Activated gamma-delta T cell treated with Interleukin-2 at 50 U/mL for 16 hours (primary cell): ENCODE data around the gene EVC.
"Not testable (repeated sequence)": the region's sequence is repeated elsewhere in the genome, so short reads cannot be mapped to it uniquely, and the experiment has no call there.

Experiments used
- DNase-seq: peaks from one replicate; pipeline ENCODE4 v3.0.0-alpha.2; 2020

Gene EVC

DNA sequence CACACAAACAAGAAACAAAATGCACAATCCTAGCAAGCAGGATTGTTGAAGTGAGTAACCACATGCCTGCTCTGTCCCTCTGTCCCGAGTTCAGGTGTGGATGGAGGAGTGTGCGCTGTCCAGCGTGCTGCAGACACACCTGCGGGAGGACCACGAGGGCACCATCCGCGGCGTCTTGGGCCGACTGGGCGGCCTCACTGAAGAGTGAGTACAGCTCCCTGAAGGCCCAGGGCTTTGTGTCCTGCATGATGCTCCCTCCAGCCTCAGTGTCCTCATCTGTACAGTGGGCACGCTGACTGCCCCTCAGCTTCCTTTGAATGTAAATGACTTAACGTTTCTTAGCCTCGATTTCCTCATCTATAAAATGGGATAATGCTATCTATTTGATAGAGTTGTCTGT, 82.5 kb downstream of the EVC start:
- no peak for DNase-seq

DNA sequence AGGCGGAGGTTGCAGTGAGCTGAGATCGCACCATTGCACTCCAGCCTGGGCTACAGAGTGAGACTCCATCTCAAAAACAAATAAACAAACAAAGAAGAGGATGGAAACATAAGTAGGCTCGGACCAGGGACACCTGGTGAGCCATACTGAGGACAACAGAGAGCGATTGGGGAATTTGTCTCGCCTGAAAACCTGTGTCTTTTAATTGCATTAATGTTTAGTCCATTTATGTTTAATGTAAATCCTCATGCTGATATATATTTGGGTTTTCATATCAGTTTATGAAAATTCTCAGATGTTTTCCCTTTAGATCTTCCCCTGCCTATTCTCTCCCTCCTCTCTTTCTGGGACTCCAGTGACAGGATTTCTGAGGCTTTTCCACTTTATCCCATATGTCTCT, 84.6 kb downstream of the EVC start:
- no peak for DNase-seq

DNA sequence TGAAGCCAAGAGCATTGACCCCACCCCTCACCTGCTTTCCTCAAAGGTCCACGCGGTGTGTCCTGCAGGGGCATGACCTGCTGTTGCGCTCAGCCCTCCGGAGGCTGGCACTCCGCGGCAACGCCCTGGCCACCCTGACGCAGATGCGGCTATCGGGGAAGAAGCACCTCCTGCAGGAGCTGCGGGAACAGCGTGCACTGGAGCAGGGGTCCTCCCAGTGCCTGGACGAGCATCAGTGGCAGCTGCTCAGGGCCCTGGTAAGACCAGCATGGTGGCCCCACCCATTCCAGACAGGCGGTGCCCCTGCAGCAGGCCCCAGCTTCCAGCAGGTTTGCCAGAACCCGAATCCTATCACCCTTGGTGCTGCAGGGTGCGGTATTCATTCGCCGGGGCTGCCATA, 86.0 kb downstream of the EVC start:
- no peak for DNase-seq

DNA sequence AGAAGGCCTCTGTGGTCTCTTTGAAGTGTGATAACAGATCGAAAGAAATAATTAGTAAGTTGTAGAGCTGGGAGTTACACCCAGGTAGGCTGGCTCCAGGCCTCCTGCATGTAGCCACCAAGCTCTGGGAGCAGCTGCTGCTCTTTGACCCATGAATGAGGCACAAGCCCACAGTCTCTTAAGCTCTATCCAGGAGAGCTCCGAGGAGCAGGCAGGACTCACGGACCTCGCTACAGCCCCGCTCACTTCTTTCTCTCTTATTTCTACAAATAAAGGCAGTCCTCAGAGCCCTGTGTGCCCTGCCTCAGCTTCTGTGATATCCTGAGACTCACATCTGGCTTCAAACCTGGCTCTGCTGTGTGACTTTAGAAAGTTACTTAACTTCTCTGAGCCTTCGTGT, 86.9 kb downstream of the EVC start:
- no peak for DNase-seq

DNA sequence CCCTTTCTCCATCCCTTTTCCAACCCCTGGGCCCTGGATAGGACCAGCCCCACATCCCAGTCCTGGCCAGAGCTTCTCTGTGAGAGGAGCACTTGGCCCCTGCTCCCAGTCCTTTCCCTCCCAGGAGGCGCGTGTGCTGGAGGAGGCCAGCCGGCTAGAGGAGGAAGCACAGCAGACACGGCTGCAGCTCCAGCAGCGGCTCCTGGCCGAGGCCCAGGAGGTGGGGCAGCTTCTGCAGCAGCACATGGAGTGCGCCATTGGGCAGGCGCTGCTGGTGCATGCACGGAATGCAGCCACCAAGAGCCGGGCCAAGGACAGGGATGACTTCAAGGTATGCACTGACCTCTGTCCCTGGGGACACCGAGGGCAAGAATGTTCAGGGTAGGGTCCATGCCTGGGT, 87.5 kb downstream of the EVC start:
- DNase-seq, result no peak

DNA sequence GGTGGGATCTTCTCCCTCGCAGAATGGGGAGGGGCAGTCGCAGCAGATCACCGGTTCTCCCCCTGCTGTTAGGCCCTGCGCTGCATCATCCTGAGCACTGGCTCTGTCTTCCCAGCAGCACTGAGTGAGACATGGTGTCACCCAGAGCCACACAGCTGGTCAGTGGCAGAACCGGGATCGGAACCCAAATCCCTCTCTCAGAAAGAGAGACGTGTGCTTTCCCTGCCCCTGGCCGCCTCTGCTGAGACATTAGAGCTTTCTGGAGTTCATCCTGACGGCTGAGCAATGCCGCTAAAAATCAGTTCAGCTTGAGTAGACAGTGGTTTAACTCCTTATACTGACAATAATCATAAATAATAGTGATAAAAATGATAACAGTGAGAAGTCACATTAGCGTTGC, 87.9 kb downstream of the EVC start:
- DNase-seq, result no peak

DNA sequence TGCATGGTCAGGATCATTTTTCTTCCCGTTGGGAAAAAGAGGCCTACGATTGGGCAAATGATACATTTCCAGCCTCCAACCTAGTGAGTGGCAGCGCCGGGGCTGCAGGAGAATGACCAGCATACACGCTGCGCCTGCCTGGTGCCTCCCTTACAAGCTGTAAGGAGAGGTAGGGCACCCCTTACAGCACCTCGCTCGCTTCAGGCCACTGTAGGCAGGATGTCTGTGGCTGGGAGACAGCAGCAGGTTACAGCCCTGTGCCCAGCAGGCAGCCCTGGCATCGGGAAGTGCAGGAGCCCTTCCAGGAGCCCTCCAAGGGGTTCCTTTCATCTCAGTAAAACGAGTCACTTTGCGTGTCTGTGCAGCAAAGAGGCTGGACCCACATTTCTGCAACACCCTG, 88.4 kb downstream of the EVC start:
- no peak for DNase-seq

DNA sequence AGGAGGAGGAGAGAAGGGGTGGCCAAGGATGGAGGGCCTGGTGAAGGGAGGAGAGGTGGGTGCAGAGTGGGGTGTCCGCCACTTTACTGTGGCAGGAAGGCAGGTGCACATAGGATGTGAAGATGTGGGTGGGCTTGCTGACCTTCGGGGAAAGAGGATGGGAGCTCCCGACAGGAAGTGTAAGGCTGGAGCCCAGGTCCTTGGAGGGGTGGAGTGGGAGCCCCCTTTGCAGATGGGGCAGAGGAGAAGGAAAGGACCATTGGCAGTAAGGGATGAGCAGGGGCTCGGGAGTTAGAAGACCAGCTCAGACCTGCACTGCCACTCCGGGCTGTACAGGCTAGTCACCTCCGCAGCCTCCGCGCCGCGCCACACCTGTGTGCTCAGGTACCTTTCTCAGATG, 89.5 kb downstream of the EVC start:
- no peak for DNase-seq

DNA sequence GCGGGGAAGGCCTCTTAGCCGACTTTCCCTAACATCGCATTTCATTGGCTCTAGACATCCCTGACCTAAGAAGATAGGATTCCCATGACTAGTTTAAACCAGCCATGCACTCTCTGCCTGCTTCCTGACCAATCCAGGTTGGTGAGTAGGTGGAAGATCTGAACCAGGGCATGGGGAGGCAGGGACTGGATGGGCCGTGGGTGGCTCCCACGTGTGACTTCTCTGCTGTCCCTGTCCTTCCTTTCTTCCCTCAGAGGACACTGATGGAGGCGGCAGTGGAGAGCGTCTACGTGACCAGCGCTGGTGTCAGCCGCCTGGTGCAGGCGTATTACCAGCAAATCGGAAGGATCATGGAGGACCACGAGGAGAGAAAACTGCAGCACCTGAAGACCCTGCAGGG, 90.7 kb downstream of the EVC start:
- DNase-seq, result no peak

DNA sequence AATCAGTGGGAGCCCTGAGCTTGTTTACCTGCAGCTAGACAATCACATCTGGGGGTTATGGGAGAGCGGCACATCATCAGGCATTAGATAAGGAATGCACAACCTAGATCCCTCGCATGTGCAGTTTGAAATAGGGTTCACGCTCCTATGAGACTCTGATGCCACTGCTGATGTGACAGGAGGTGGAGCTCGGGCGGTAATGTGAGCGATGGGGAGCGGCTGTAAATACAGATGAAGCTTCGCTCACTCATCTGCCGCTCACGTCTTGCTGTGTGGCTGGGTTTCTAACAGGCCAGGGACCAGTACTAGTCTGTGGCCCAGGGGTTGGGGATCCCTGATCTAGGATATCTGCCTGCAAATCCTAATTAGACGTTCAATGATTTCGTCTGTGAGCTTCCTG, 91.6 kb downstream of the EVC start:
- DNase-seq, result no peak

DNA sequence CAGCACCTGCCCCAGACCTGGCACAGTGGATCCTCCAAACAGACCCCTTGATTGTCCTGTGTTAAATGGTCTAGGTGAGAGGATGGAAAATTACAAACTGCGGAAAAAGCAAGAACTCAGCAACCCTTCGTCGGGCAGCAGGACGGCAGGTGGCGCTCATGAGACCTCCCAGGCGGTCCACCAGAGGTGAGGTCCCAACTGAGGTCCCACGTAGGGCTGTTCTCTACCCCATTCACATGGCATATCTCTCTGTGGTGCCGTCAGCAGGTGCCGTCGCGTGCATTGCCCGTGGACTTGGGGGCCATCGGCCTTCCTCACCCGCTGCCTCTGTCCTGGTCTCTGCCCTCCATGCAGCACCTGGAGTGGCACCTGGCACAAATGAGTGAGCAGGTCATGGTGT, 93.7 kb downstream of the EVC start:
- no peak for DNase-seq

DNA sequence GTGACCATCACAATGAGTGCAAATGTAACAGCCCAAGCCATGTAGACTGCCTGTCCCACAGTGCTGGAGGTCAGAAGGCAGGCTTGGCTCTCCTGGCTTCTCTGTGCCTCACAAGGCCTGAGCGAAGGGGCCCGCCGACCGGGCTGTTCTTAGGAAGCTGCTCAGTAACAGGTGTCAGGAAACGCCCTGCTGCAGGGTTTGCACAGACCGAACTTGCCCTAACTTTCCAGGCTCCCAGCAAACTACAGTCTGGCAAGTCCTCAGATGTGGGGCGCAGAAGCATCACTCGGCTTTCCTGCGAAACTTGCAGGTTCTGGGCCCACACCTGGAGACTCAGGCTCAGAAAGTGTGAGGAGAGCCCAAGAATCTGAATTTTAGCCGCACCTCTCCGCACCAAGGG, 94.3 kb downstream of the EVC start:
- no peak for DNase-seq

DNA sequence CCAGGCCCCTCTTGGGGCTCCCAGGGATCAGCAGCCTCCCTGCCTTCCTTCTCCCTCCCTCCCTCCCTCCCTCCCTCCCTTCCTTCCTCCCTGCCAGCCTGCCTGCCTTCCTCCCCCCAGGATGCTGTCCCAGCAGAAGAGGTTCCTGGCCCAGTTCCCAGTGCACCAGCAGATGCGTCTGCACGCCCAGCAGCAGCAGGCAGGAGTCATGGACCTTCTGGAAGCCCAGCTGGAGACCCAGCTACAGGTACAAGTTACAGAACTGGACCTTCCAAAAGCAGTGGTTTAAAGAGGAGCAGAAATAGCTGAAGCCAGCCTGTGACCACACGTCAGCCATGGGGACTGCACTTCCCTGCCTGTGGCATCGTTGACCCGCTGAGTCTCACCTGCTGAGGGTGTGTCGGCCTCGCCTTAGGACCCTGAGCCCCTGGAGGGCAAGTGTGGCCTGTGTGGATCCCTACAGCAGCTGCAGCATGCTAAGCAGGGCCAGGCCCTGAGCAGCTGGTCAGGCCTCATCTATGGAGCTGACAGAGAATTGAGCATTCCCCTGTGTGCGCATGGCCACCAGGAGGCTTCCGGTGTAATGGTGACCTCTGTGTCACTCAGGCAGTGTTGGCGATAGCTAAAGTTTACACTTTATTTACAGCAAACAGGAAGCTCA, 97.2 kb downstream of the EVC start:
- DNase-seq, result no peak

DNA sequence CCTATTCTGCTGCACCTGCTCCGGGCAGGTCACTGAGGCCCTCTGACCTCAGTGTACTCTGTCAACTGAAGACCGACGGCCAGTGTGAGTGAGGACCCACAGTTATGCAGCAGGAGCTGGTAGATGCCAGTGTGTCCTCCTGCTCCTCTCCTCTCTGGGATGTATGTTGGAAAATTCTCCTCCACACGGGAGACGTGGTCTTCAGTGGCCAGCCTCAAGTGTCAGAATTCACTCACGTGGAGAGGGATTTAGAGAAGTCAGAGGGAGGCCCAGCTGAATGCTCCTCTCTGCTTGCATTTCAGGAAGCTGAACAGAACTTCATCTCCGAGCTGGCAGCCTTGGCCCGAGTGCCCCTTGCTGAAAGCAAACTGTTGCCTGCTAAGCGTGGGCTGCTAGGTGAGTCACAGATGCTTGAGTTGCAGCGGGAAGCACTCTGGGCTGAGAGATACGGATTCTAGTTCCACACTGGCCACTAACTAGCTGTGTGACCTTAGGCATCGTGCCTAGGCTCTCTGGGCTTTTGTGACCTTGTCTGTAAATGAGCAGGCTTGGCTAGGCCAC, 98.3 kb downstream of the EVC start:
- DNase-seq, result no peak

DNA sequence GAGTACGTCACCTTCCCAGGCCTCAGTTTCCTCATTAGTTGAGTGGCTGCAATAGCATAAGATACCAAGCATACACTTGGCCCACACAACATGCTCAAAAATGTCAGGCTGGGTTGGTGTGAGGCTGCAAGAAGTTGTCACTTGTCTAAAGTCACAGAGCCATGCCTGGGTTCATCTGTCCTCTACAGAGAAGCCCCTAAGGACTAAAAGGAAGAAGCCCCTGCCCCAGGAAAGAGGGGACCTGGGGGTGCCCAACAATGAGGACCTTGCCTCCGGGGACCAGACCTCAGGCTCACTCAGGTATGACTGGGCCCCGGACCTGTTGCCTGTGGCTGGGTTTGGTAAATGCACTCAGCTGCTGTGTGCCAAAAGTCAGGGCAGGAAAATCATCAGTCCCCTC, 99.2 kb downstream of the EVC start:
- no peak for DNase-seq

DNA sequence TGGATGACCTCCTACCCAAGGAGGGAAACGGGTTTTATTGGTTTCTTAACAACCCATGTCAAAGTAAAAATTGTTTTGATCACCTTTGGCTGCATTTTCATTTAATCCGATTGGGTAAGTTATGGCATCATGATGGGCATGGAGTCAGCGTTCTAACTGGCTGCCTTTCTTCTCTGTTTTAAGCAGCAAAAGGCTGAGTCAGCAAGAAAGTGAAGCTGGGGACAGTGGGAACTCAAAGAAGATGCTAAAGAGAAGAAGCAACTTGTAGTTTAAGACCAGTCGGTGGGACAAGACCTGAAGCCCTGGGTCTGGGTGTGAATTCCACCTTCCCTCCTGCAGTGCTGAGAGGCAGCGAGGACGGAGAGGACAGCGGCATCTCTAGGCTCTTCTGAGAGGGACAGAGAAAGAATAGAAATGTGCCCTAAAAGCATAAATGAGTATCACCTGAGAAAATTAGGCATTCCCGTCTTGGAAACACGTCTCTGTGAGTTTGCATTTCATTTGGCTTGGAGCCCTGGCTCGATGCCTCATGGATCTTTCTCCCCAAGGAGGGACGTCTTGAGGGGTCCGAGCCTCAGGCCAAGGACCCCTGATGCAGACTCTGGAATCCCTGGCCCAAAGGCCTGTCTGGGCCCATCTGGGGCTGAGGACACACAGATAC, 99.9 kb downstream of the EVC start:
- no peak for DNase-seq

DNA sequence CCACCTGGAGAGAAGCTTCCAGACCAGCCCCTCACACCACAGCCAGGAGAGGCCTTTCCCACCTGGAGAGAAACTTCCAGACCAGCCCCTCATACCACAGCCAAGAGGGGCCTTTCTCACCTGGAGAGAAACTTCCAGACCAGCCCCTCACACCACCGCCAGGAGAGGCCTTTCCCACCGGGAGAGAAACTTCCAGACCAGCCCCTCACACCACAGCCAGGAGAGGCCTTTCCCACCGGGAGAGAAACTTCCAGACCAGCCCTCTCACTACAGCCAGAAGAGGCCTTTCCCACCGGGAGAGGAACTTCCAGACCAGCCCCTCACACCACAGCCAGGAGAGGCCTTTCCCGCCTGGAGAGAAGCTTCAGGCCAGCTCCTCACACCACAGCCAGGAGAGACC, 101.1 kb downstream of the EVC start:
- not testable (repeated sequence) for DNase-seq

DNA sequence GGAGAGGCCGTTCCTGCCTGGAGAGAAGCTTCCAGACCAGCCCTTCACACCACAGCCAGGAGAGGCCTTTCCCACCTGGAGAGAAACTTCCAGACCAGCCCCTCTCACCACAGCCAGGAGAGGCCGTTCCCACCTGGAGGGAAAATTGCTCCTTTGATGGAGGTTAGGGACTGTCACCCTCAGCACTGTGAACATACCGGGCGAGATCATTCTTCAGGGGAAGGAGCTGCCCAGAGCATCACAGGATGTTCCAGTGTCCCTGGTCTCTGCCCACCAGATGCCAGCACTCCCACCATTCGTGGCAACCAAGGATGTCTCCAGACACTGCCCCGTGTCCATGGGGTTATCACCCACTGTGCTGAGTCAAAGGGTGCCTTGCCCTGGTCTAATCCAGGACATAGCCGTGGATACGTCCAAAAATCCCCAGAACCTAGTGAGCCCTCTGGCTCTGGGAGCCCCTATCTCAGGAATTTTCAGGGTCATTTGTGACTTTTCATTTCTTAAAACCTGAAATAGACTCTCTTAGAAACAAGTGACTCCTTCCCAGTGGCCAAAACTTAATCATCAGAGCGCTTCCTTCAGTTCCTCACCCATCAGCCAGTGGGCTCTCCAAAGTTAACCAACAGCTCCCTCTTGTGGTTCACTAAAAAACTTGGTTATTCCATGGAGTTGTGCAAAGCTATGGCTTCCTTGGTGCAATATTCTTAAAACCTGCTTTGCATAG, 101.7 kb downstream of the EVC start:
- DNase-seq, result no peak

DNA sequence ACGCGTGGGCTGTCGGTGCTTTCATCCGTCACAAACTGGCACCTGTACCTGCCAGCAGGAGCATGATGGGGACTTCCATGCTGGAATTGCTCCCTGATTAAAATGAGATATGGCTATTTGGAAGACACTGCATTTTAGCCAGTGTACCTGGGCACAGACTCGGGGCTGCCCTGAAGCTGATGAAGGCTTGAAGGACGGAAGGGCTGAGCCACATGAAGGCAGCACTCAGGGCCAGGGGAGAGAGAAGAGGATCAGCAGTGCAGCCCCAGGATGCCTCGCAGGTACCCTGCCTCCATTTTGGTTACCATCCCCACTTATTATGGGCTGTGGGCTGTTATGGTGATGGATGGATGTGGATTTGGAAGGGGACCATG, 102.9 kb downstream of the EVC start:
- no peak for DNase-seq

DNA sequence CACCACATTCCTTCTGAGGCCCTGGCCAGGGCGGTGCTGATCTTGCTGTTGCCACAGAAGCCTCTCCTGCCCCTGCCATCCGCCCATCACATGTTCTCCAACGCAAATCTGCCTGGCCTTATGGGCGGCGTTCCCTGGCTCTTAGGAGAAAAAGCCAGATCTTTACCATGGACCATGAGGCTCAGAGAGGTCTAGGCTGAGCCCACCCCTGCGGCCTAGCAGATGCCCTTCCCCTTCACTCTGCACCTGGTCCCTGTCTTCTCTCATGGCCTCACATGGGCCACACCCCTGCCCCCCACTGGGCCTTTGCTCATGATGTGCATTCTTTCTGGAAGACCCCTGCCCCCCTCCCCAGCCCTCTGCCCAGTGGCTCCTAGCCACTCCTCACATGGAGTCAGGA, 103.4 kb downstream of the EVC start:
- DNase-seq, result no peak

DNA sequence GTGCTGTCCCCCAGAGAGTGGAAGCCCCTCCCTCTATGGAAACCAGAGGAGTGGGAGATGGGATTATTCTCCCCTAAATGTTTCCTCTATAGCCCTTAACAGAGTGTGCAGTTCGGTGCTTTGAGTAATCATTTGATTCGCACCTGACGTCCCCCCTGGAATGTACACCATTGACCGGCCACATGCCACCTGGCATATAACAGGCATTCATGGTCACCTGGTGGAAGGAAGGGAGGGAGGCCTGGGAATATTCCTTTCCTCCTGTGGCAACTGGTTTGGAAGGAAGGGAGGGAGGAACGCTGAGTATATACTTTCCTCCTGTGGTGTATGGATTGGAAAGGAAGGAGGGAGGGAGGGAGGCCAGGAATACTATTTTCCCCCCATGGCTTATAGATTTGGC, 104.6 kb downstream of the EVC start:
- DNase-seq, result no peak

DNA sequence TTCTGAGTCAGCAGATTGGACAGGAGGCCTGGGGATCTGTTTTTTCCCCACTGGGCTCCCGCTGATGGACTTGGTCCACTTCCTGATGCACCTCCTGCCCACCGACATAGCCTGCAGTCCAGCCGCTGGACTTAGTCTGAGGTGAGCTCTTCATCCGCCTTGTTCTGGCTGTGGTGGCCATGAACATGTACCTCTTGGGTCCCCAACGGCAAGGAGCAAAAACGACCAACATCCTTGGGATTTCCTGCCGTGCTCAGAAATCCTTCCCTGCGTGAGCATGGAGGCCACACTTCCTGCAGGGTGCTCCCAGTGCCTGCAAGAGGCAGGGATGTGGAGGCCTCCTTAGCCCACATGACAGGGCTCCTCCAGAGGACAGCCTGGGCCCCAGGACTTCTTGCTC, 105.1 kb downstream of the EVC start:
- no peak for DNase-seq

DNA sequence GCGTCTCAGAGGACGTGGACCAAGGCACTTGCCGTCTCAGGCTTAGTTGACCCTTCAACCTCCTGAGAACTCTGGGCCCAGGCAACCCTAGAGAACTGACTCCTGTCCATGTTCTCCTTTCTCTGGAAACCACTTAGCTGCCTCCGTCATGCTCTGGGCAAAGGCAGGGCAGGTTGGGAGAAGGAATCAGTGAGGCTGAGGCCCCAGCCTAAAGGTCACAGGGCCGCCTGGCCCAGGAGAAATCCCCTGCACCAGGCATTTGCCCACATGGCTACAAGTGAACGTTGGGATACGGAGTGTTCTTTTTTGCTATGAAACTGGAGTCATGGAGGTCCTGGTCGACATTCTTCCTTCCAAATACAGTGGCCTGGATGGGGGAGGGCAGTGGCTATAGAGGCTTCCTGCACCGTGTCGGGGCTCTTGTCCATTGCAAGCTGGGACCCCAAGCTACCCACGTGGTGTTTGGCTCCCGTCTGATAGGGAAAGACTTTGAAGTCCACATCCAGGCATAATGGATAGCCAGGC, 105.9 kb downstream of the EVC start:
- no peak for DNase-seq
